Activated naive CD4-positive, alpha-beta T cell (primary cell): ENCODE measurements around the gene PBXIP1.
"Not testable (repeated sequence)": the region's sequence is repeated elsewhere in the genome, so short reads cannot be mapped to it uniquely, and the experiment has no call there.

Source experiments
- DNase-seq, 4 experiments: peaks; one replicate each; lab custom pipeline; 2025; lab: John Stamatoyannopoulos, UW

Gene PBXIP1

GRCh38 chr1:154937085-154937987 is 18.6 kb downstream of the PBXIP1 start:
- peak; percentile 83 to 90 (median 88) for DNase-seq

- DNase-seq: peak; percentile 83 to 90 (median 88)
These were observed 19.3 kb downstream of the PBXIP1 start, which contains the start of gene PMVK for GRCh38 chr1:154936555-154937084. PMVK (minus strand) TSS chr1:154936719; CDS start chr1:154936685, 34 bp downstream.

GRCh38 chr1:154935749-154936554 is 19.9 kb downstream of the PBXIP1 start:
- no peak for DNase-seq

- no peak for DNase-seq
These were observed 21.4 kb downstream of the PBXIP1 start for GRCh38 chr1:154934358-154934948.

GRCh38 chr1:154931940-154932487 is 23.9 kb downstream of the PBXIP1 start:
- DNase-seq: no peak

- DNase-seq: no peak
These were observed 29.7 kb downstream of the PBXIP1 start for GRCh38 chr1:154926201-154926600.

GRCh38 chr1:154925335-154926170 is 30.3 kb downstream of the PBXIP1 start:
- no peak for DNase-seq

GRCh38 chr1:154923695-154924094 is 32.2 kb downstream of the PBXIP1 start:
- no peak for DNase-seq

- DNase-seq: no peak
These were observed 42.6 kb downstream of the PBXIP1 start for GRCh38 chr1:154913273-154913672.

- DNase-seq: no peak
These were observed 43.1 kb downstream of the PBXIP1 start for GRCh38 chr1:154912755-154913154.

- no peak for DNase-seq
These were observed 44.0 kb downstream of the PBXIP1 start for GRCh38 chr1:154911691-154912550.

GRCh38 chr1:154910851-154911250 is 45.0 kb downstream of the PBXIP1 start:
- no peak for DNase-seq

- DNase-seq: no peak
These were observed 47.0 kb downstream of the PBXIP1 start for GRCh38 chr1:154908937-154909336.

- not testable (repeated sequence) for DNase-seq
These were observed 47.8 kb downstream of the PBXIP1 start for GRCh38 chr1:154908129-154908528.

GRCh38 chr1:154906621-154907081 is 49.2 kb downstream of the PBXIP1 start:
- DNase-seq: no peak

GRCh38 chr1:154902938-154903566 is 52.8 kb downstream of the PBXIP1 start:
- no peak for DNase-seq

- no peak for DNase-seq
These were observed 54.3 kb downstream of the PBXIP1 start for GRCh38 chr1:154901591-154901990.

- no peak for DNase-seq
These were observed 56.9 kb downstream of the PBXIP1 start for GRCh38 chr1:154899041-154899440.

GRCh38 chr1:154896771-154897286 is 59.1 kb downstream of the PBXIP1 start:
- DNase-seq: no peak
